ENCODE measurements around the gene SDCCAG8.
"Not testable (repeated sequence)": the region's sequence is repeated elsewhere in the genome, so short reads cannot be mapped to it uniquely, and the experiment has no call there.

SDCCAG8 gene

DNA sequence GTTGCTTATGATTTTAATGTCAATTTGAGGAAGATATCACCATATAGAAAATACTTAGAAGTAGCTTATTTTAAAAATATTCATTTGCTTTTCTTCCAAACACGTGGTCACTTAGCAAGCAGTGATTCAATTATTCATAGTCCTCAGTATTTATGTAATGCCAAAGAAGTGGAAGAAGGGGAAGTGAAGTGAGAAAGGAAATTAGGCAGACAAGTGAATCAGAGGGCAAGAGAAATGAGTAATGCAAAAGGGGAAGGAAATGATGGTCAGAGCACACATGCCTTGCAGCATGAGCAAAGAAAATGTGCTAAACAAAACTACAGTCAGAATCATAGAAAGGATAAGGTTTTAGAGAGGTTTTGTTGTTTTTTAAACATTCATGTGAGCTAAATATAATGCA is 31.8 kb downstream of the SDCCAG8 start:
- DNase-seq: no peak

GRCh38 chr1:243288062-243288461 is 32.2 kb downstream of the SDCCAG8 start:
- no peak for DNase-seq

DNA sequence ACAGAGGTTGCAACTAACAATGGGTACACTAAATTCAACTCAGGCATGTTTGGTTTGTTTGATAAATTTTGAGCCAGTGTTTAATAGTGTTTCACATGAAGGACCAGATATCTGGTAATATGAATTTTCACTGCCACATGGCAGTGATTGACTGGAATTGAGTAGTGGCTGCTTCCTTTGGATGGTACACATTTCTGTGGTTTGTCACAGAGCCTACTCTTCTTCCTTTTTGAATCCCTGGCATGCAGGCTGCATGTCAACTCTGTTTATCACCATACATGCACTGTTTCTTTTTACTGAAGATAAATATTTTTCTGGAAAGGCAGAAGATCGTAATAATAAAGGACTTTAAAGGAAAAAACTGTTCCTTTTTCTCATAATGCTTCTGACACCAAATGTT is 35.5 kb downstream of the SDCCAG8 start:
- DNase-seq: no peak

DNA sequence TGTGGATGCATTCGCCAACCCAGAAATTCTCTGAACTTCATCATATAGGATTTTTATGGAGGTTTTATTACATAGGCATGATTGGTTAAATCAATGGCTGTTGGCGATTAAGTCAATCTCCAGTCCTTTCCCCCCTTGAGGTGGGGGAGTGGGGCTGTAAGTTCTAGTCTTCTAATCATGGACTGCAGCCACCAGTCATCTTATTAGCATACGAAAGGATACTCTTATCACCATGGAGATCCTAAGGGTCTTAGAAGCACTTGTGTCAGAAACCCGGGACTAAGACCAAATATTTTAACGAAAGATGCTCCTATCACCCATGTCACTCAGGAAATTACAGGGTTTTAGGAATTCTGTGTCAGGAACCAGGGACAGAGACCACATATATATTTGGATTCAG is 36.3 kb downstream of the SDCCAG8 start:
- DNase-seq: no peak

DNA sequence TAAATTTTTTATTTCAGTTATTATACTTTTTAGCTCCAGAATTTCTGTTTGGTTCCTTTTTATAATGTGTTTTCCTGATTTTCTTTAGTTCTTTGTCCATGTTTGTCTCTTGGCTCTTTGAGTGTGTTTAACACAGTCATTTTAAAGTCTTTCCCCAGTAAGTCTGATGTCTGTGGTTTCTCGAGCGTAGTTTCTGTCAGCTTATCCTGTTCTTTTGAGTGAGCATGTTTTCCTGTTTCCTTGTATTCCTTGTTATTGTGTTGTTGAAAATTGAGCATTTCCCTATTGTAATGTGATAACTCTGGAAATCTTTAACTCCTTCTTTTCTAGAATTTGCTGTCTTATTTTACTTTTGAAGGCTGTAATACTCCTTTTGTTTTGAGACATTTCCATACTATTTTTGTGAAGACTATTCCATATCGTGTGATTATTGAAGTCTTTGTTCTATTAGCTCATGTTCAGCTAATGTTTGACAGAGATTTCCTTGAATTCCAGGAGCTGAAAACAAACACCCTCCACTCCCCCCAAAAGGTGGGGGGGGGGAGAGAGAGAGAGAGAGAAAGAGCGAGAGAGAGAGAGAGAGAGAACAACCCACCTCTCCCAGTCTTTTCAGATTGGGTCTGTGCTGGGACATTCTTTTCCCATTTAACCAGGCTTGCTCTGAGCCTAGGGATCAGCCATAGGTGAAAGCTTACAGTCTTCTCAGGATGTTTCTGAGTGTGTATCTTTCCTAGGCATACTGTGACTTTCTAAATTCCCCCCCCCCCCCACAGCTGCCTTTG is 38.3 kb downstream of the SDCCAG8 start:
- DNase-seq: no peak

DNA sequence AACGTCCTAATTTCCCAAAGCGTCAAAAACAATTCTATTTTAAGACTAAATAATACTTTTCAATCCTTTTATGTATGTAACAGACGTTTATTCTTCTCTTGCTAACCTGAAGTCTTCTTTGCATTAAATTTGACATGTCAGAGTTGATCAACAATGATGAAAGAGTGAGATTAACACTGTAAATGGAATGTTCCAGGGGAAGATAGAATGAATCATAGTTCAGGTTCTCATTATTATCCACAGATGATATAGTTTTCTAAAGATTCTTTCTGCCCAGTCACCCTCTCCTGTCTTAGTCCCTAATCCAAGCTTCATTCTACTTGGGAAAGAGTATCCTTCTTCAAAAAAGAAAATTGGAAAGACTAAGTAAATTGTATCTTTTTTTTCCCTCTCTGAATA is 38.9 kb downstream of the SDCCAG8 start:
- DNase-seq: no peak

GRCh38 chr1:243299069-243299468 is 43.2 kb downstream of the SDCCAG8 start:
- DNase-seq: no peak

GRCh38 chr1:243301059-243301458 is 45.2 kb downstream of the SDCCAG8 start:
- DNase-seq: no peak

- DNase-seq: no peak
These were observed 56.0 kb downstream of the SDCCAG8 start for GRCh38 chr1:243311809-243312208.

GRCh38 chr1:243312952-243313634 is 57.3 kb downstream of the SDCCAG8 start:
- DNase-seq: no peak

- no peak for DNase-seq
These were observed 58.0 kb downstream of the SDCCAG8 start for GRCh38 chr1:243313635-243314536.

- DNase-seq: no peak
These were observed 59.6 kb downstream of the SDCCAG8 start for GRCh38 chr1:243315455-243315854.

- no peak for DNase-seq
These were observed 60.1 kb downstream of the SDCCAG8 start for GRCh38 chr1:243315893-243316292.

GRCh38 chr1:243316366-243316989 is 60.6 kb downstream of the SDCCAG8 start:
- no peak for DNase-seq

DNA sequence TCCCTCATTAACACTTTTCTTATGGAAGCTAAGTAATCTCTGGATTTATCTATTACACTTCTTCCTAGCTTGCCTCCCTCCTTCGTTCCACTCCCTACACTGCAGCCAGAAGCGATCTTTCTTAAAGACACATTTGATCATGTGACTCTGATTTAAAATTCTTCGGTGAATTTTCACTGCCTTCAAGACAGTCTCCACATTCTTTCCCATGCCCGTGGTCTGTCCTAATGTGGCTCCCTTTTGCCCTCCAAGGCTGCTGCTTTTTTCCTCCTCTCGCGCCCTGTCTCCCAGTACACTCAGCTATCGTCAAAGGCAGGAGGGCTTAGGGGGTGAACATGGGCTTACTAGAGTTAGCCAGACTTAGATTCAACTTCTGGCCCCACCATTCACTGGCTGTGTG is 64.4 kb downstream of the SDCCAG8 start:
- DNase-seq: no peak

- no peak for DNase-seq
These were observed 66.5 kb downstream of the SDCCAG8 start for GRCh38 chr1:243322326-243322725.

- no peak for DNase-seq
These were observed 67.7 kb downstream of the SDCCAG8 start for GRCh38 chr1:243323491-243323890.

DNA sequence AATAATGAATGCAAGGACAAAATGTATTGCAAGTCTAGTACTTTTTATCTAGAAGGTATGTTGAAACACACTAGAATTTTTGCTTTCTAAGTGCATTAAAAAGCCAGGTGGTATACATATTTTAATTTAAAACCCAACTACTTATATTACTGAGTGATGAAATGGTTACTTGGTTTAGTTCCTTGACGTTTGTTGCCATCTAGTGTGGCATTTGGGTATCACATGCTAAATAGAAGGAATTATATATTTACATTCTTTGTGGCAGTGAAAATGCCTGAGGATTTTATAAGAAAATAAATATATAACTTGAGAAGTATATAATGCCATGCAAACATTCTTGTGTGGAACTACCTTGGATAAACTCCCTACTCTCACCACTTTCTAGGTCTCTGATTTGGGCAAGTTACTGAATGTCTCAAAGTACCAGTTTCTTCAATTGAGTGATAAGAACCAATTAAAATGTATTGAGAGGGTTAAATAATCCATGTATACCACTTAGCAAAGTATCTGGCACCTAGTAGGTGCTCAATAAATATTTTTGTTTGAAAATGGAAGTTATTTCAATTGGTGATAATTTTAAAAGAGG is 69.6 kb downstream of the SDCCAG8 start:
- DNase-seq: no peak

DNA sequence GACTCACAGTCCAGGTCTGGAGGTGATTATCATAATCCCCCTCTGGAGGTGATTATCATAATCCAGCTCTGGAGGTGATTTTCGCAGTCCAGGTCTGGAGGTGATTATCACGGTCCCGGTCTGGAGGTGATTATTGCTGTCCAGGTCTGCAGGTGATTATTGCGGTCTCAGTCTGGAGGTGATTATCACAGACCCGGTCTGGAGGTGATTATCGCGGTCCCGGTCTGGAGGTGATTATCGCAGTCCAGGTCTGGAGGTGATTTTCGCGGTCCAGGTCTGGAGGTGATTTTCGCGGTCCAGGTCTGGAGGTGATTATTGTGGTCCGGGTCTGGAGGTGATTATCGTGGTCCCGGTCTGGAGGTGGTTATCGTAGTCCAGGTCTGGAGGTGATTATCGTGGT is 76.6 kb downstream of the SDCCAG8 start:
- DNase-seq: no peak

DNA sequence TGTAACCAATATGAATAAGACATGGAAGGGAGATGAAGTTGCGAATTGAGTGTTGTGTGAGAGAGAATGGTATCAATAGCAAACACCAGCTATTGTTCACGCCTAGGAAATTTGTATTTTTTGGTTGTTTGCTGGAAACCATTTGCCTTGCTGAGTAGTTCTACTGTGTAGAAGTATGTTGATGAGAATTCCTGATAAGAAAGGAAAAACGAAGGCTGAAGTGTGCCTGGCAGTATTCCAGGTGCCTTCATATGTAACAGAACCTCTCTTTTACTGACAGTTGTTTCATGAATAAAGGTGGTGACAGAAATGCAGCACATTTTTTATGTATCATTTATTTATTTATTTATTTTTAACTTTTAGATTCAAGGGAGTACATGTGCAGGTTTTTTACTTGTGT is 79.5 kb downstream of the SDCCAG8 start:
- DNase-seq: no peak

- DNase-seq: no peak
These were observed 80.3 kb downstream of the SDCCAG8 start for GRCh38 chr1:243336163-243336562.

GRCh38 chr1:243338848-243339247 is 83.0 kb downstream of the SDCCAG8 start:
- DNase-seq: not testable (repeated sequence)

GRCh38 chr1:243341074-243341473 is 85.2 kb downstream of the SDCCAG8 start:
- no peak for DNase-seq

All from stimulated activated CD4-positive, alpha-beta T cell treated with anti-CD3 and anti-CD28 coated beads, Interleukin-4, amount 100 ng/mL, for 1 hour (primary cell).